NB4 (cell line): ENCODE measurements around the gene PITPNM3.

Experiments used
- MAX ChIP-seq: IDR thresholded peaks from 2 replicates; pipeline ENCODE4 v1.6.1; 2011; ENCODE audit warnings: low read depth, low read length
- TF ChIP-seq, protein P1 (sequence below): IDR thresholded peaks from one replicate; pipeline ENCODE4 v1.5.1; 2012; ENCODE audit warnings: low read depth, low read length

DNA sequence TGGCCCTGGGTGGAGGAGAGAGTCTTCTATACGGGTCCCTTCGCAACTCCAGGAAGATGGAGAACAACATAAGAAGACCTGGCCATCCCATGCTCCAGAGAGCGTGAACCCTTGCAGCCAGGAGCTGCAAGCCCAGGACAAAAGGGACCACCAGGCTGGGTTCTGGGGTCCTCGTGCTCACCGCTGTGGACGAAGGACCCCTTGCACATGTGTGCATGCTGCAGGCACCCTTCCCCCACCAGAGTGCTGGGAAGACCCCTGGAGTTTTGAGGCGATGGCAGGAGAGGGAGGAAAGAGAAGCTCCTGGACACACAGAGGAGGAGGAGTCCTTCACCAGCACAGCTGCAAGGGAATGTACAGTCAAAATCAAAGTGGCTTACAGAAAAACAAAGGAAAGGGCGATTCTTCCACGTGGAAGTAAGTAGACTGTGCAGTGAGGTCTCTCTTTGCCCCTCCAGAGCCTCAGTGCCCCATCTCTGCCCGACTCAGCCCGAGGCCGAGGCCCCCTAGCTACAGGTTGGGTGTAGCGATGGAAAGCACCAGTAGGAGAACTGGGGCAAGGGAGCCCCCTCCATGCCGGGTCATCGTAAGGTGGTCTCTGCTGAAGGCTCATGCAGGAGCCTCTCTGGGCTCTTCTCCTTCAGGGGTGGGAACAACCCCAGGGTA, 60.8 kb downstream of the PITPNM3 start:
- TF ChIP-seq, protein P1, sequence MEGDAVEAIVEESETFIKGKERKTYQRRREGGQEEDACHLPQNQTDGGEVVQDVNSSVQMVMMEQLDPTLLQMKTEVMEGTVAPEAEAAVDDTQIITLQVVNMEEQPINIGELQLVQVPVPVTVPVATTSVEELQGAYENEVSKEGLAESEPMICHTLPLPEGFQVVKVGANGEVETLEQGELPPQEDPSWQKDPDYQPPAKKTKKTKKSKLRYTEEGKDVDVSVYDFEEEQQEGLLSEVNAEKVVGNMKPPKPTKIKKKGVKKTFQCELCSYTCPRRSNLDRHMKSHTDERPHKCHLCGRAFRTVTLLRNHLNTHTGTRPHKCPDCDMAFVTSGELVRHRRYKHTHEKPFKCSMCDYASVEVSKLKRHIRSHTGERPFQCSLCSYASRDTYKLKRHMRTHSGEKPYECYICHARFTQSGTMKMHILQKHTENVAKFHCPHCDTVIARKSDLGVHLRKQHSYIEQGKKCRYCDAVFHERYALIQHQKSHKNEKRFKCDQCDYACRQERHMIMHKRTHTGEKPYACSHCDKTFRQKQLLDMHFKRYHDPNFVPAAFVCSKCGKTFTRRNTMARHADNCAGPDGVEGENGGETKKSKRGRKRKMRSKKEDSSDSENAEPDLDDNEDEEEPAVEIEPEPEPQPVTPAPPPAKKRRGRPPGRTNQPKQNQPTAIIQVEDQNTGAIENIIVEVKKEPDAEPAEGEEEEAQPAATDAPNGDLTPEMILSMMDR: no peak
- no peak for TF ChIP-seq MAX
